Measurements from ENCODE around the gene TP53BP2.

DNA sequence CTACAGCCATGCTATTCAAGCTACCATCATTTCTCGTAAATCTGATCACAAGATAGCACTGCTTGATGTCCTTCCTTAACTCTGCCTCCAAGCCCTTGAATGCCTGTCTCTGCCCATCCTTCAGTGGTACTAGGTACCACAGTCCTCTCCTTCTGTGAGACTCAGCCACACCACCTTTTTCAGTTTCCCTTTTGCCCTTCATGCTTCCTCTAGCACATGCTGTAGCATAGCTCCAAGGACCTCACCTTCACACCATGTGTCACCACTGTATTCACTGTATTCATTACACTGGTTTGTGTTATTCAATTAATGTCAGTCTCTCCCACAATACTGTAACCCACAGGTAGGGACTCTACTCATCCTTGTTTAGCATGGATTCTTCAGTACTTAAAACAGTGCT is 8.0 kb upstream of the TP53BP2 start:
- no peak for TF ChIP-seq POLR2A (IDR thresholded peaks at IDR 0.05; ENCODE audit: low read depth, low read length)
- TF ChIP-seq TAF1 (IDR thresholded peaks at IDR 0.05; ENCODE audit: borderline replicate concordance, low read depth, low read length): no peak
- TF ChIP-seq POLR2AphosphoS5 (IDR thresholded peaks at IDR 0.05; ENCODE audit: low read depth, low read length): no peak

Measured in GM12892 (cell line).